Panc1 (cell line): ENCODE results near the gene UNC13A. TPM values are rescaled to one million over a fixed set of nuclear protein-coding genes. Genes with fewer than 3 reads are reported as not detected.
A peak's percentile ranks its signal among the peaks of the same experiment; 100 is the strongest.

Experiments used
- ATAC-seq: fragments of 200-7000 bp; cut with Tn5 transposase; 2 replicates; pipeline ENCODE4 v1.9.1; 2020; ENCODE audit warnings: mild to moderate bottlenecking, moderate library complexity
- BruUV-seq: library from RNA; stranded (reverse); fragments of 400-500 nt; replicated peaks from 2 replicates; lab custom pipeline; 2021; lab: Mats Ljungman, UMichigan
- CTCF ChIA-PET: fragments of 300-600 bp; sonication (Branson Sonifier 250); formaldehyde crosslinking; loops from one replicate; lab custom pipeline; 2022; ENCODE audit warnings: antibody characterized with exemption; lab: Charles Lee
- POLR2A ChIA-PET: fragments of 300-600 bp; sonication (Branson Sonifier 250); formaldehyde crosslinking; loops from one replicate; lab custom pipeline; 2022; ENCODE audit warnings: antibody characterized with exemption; lab: Charles Lee
- DNase-seq: peaks from one replicate; pipeline ENCODE4 v3.0.0-alpha.2; 2010; ENCODE audit warnings: low read depth, low spot score
- H3K27ac ChIP-seq: 2 replicates; pipeline ENCODE4 v1.5.1; 2011; ENCODE audit warnings: mild to moderate bottlenecking, low read length, inconsistent platforms
- H3K27me3 ChIP-seq: fragments of 200-500 bp; sonication (Bioruptor generic); 2 replicates; pipeline ENCODE4 v1.6.0; 2014; ENCODE audit warnings: low read length, inconsistent platforms; ENCODE audit not compliant: control insufficient read depth, insufficient read depth
- H3K36me3 ChIP-seq: fragments of 200-500 bp; sonication (Bioruptor generic); 2 replicates; pipeline ENCODE4 v1.5.1; 2014; ENCODE audit warnings: inconsistent platforms, mild to moderate bottlenecking, low read length, moderate library complexity; ENCODE audit not compliant: control insufficient read depth, insufficient read depth
- H3K4me1 ChIP-seq: 2 replicates; pipeline ENCODE4 v1.5.1; 2011; ENCODE audit warnings: inconsistent platforms, mild to moderate bottlenecking, low read length, moderate library complexity; ENCODE audit not compliant: control insufficient read depth, insufficient read depth
- H3K4me3 ChIP-seq, 2 experiments: 2 replicates each; pipeline ENCODE4 v1.5.1; 2011 to 2012; ENCODE audit warnings: low read depth in 2 of 2, low read length in 2 of 2, mild to moderate bottlenecking in 2 of 2, inconsistent platforms in 1 of 2, moderate library complexity in 1 of 2
- H3K9me3 ChIP-seq: fragments of 200-500 bp; sonication (Bioruptor generic); 2 replicates; pipeline ENCODE4 v1.5.1; 2014; ENCODE audit warnings: low read depth, mild to moderate bottlenecking, inconsistent platforms, low read length, moderate library complexity; ENCODE audit not compliant: control insufficient read depth, insufficient read depth
- POLR2AphosphoS5 ChIP-seq: IDR thresholded peaks from 2 replicates; pipeline ENCODE4 v1.6.1; 2012; ENCODE audit warnings: mild to moderate bottlenecking, low read depth, low read length, moderate library complexity
- SIN3A ChIP-seq: IDR thresholded peaks from 2 replicates; pipeline ENCODE4 v1.6.1; 2012; ENCODE audit warnings: low read depth, mild to moderate bottlenecking, low read length, moderate library complexity, borderline replicate concordance; ENCODE audit not compliant: insufficient read depth
- TCF7L2 ChIP-seq: IDR thresholded peaks from 2 replicates; pipeline ENCODE4 v1.6.1; 2011; ENCODE audit warnings: mild to moderate bottlenecking, low read depth, low read length, inconsistent platforms
- in situ Hi-C: cut with HindIII; loops from 2 replicates; pipeline ENCODE4 v1.10.0; 2016; ENCODE audit warnings: low sequenced_read_pairs, low pct_unique_long_range_greater_than_20kb
- intact Hi-C: fragments of 100-400 bp; cut with micrococcal nuclease; formaldehyde crosslinking; loops from one replicate; pipeline ENCODE4 v1.10.0; 2022; ENCODE audit not compliant: unreplicated experiment
- total RNA-seq: library from RNA; stranded (reverse); gene quantifications from one replicate; pipeline ENCODE4 v1.2.1, GENCODE V29; 2021; ENCODE audit not compliant: unreplicated experiment
- TF ChIP-seq, protein P1 (sequence below), 2 experiments: IDR thresholded peaks; 2 replicates each; pipeline ENCODE4 v1.6.1; 2011 to 2012; ENCODE audit warnings: low read depth in 2 of 2, control low read depth in 1 of 2, low read length in 1 of 2, mild to moderate bottlenecking in 1 of 2, moderate library complexity in 1 of 2; ENCODE audit not compliant: insufficient read depth in 1 of 2
- TF ChIP-seq, protein P2 (sequence below): fragments of 450-650 bp; IDR thresholded peaks from 2 replicates; pipeline ENCODE4 v1.5.1; 2017; ENCODE audit warnings: mild to moderate bottlenecking

UNC13A gene
- total RNA-seq, 1 experiment from 2014 or later: 0.46 TPM

DNA sequence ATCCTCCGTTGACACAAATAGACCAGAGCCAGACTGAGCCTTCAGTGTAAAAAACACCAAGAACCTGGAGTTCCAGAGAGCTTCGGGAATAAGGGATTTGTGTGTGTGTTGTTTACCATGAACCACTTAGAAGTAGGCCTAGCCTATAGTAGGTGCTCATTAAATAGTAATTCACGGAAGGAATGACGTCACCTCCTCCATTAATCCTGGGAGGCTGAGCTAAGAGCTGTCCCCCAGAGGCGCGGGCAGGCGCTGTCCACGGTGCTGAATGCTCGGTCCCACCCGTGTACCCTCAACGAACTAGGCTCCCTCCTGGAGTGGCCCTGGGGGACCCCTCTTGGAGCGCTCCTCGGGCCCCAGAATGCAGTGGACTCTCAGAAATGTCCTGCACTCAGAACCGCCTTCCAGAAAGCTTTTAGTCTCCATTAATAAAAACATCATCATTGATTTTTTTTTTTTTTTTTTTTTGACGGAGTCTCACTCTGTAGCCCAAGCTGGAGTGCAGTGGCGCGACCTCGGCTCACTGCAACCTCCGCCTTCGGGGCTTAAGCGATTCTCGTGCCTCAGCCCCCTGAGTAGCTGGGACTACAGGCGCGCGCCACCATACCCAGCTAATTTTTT lies 6.5 kb downstream of the UNC13A start:
- H3K27ac ChIP-seq: no peak overlapping the region
- H3K4me3 ChIP-seq: no peak overlapping the region
- no peaks in the 10 kb centered on the region for H3K36me3 ChIP-seq
- ATAC-seq: no peak
- no peaks in the 10 kb centered on the region for H3K4me1 ChIP-seq
- BruUV-seq: no TSS peak
- CTCF ChIA-PET: interaction anchor here (0.7 kb wide), 1 partner anchor 84 kb away, joined by 10 read pairs; no protein-coding TSS in a partner anchor
- no peaks in the 10 kb centered on the region for H3K9me3 ChIP-seq
- 0 out of 2 replicates have a peak, but pooled peaks cover 2% of the 10 kb centered on the region for H3K27me3 ChIP-seq
- TF ChIP-seq POLR2AphosphoS5: no peak
- TF ChIP-seq, protein P1, sequence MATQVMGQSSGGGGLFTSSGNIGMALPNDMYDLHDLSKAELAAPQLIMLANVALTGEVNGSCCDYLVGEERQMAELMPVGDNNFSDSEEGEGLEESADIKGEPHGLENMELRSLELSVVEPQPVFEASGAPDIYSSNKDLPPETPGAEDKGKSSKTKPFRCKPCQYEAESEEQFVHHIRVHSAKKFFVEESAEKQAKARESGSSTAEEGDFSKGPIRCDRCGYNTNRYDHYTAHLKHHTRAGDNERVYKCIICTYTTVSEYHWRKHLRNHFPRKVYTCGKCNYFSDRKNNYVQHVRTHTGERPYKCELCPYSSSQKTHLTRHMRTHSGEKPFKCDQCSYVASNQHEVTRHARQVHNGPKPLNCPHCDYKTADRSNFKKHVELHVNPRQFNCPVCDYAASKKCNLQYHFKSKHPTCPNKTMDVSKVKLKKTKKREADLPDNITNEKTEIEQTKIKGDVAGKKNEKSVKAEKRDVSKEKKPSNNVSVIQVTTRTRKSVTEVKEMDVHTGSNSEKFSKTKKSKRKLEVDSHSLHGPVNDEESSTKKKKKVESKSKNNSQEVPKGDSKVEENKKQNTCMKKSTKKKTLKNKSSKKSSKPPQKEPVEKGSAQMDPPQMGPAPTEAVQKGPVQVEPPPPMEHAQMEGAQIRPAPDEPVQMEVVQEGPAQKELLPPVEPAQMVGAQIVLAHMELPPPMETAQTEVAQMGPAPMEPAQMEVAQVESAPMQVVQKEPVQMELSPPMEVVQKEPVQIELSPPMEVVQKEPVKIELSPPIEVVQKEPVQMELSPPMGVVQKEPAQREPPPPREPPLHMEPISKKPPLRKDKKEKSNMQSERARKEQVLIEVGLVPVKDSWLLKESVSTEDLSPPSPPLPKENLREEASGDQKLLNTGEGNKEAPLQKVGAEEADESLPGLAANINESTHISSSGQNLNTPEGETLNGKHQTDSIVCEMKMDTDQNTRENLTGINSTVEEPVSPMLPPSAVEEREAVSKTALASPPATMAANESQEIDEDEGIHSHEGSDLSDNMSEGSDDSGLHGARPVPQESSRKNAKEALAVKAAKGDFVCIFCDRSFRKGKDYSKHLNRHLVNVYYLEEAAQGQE (IDR thresholded peaks at IDR 0.05; ENCODE audit: insufficient read depth in 1 of 2, low read depth in 2 of 2, low read length in 1 of 2): peak; percentile 92 to 93
- POLR2A ChIA-PET: interaction anchor here (0.6 kb wide), 1 partner anchor 60 kb away, joined by 3 read pairs; no protein-coding TSS in a partner anchor
- intact Hi-C loops: no loop called here
- DNase-seq: no peak
- in situ Hi-C loops: no loop called here

DNA sequence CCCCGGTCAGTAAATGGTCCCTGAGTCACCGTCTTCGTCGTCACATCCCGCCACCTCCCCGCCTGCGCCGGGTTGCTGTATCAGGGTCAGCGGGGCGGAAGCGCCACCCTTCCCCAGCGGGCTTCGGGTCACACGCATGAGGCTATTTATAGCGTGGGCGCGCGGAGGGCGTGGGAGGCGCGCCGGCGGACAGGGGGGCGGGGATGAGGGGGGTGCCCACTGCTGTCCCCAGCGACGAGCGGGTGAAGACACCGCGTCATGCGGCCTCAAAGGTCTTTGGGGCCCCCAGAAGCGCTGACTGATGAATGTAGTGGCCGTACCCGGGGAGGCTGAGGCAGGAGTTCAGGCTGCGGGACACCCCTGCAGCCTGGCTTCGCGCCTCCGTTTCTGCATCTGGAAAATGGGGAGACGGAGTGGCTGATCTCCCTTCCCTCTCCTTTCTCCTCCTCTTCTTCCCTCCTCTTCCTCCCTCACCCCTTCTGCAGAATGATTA lies 7.9 kb downstream of the UNC13A start:
- peak overlapping the region in 1 of 2 experiments; percentile 29; a peak in 2 of 4 replicates for H3K4me3 ChIP-seq
- H3K4me1 ChIP-seq: no peaks in the 10 kb centered on the region
- BruUV-seq: no TSS peak
- no peak overlapping the region for H3K27ac ChIP-seq
- POLR2A ChIA-PET: no interaction called here
- intact Hi-C loops (no loop called here), in situ Hi-C loops (no loop called here)
- TF ChIP-seq POLR2AphosphoS5: no peak
- TF ChIP-seq, protein P1 (IDR thresholded peaks at IDR 0.05; ENCODE audit: insufficient read depth in 1 of 2, low read depth in 2 of 2, low read length in 1 of 2): no peak
- no peak for TF ChIP-seq SIN3A
- TF ChIP-seq, protein P2, sequence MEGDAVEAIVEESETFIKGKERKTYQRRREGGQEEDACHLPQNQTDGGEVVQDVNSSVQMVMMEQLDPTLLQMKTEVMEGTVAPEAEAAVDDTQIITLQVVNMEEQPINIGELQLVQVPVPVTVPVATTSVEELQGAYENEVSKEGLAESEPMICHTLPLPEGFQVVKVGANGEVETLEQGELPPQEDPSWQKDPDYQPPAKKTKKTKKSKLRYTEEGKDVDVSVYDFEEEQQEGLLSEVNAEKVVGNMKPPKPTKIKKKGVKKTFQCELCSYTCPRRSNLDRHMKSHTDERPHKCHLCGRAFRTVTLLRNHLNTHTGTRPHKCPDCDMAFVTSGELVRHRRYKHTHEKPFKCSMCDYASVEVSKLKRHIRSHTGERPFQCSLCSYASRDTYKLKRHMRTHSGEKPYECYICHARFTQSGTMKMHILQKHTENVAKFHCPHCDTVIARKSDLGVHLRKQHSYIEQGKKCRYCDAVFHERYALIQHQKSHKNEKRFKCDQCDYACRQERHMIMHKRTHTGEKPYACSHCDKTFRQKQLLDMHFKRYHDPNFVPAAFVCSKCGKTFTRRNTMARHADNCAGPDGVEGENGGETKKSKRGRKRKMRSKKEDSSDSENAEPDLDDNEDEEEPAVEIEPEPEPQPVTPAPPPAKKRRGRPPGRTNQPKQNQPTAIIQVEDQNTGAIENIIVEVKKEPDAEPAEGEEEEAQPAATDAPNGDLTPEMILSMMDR: no peak
- TF ChIP-seq TCF7L2: no peak
- H3K9me3 ChIP-seq: no peaks in the 10 kb centered on the region
- 0 out of 2 replicates have a peak, but pooled peaks cover 2% of the 10 kb centered on the region for H3K27me3 ChIP-seq
- ATAC-seq (peak; percentile 82), DNase-seq (no peak)
- CTCF ChIA-PET: no interaction called here
- H3K36me3 ChIP-seq: no peaks in the 10 kb centered on the region
